DOHH2 (cell line): ENCODE results near the gene RCVRN.

Source experiments
- H3F3A ChIP-seq: fragments of 200-600 bp; sonication (generic), shearing (Covaris generic); 2 replicates; pipeline ENCODE4 v1.6.0; 2016; ENCODE audit warnings: antibody characterized with exemption, mild to moderate bottlenecking; ENCODE audit not compliant: control insufficient read depth, insufficient read depth
- H3K27ac ChIP-seq: fragments of 200-600 bp; sonication (generic); 2 replicates; pipeline ENCODE4 v1.5.1; 2014; ENCODE audit warnings: low read depth, mild to moderate bottlenecking, low read length, moderate library complexity
- H3K27me3 ChIP-seq: fragments of 200-600 bp; sonication (generic); 2 replicates; pipeline ENCODE4 v1.6.1; 2014; ENCODE audit warnings: mild to moderate bottlenecking, low read length, mixed read lengths; ENCODE audit not compliant: control insufficient read depth
- H3K36me3 ChIP-seq: fragments of 200-600 bp; sonication (generic); 2 replicates; pipeline ENCODE4 v1.6.1; 2014; ENCODE audit warnings: mild to moderate bottlenecking, low read length, moderate library complexity, mixed read lengths; ENCODE audit not compliant: control insufficient read depth
- H3K4me1 ChIP-seq: fragments of 200-600 bp; sonication (generic); 2 replicates; pipeline ENCODE4 v1.6.1; 2014; ENCODE audit warnings: mild to moderate bottlenecking, low read length, mixed read lengths; ENCODE audit not compliant: control insufficient read depth
- H3K4me2 ChIP-seq: fragments of 200-600 bp; sonication (generic); 2 replicates; pipeline ENCODE4 v1.6.0; 2014; ENCODE audit warnings: mild to moderate bottlenecking, low read length, moderate library complexity
- H3K4me3 ChIP-seq: fragments of 200-600 bp; sonication (generic); 2 replicates; pipeline ENCODE4 v1.5.1; 2014; ENCODE audit warnings: mild to moderate bottlenecking, low read length, mixed read lengths
- H3K79me2 ChIP-seq: fragments of 200-600 bp; sonication (generic); 2 replicates; pipeline ENCODE4 v1.6.1; 2014; ENCODE audit warnings: mild to moderate bottlenecking, low read length, mixed read lengths; ENCODE audit not compliant: control insufficient read depth
- H3K9me2 ChIP-seq: fragments of 200-600 bp; sonication (generic); replicated peaks from 2 replicates; pipeline ENCODE4 v1.6.1; 2014; ENCODE audit warnings: mild to moderate bottlenecking, low read length, mixed read lengths; ENCODE audit not compliant: control insufficient read depth
- H3K9me3 ChIP-seq: fragments of 200-600 bp; sonication (generic); 2 replicates; pipeline ENCODE4 v1.6.1; 2014; ENCODE audit warnings: antibody characterized with exemption, low read length, mixed read lengths; ENCODE audit not compliant: control insufficient read depth, insufficient read depth
- H4K20me1 ChIP-seq: fragments of 200-600 bp; sonication (generic); 2 replicates; pipeline ENCODE4 v1.6.0; 2014; ENCODE audit warnings: low read depth, mild to moderate bottlenecking, antibody characterized with exemption, low read length, moderate library complexity; ENCODE audit not compliant: control insufficient read depth, insufficient read depth
- CTCF ChIP-seq: fragments of 200-600 bp; sonication (generic); IDR thresholded peaks from one replicate; pipeline ENCODE4 v1.5.1; 2014; ENCODE audit warnings: antibody characterized with exemption, mild to moderate bottlenecking, low read depth, low read length; ENCODE audit not compliant: poor library complexity, severe bottlenecking
- EZH2phosphoT487 ChIP-seq: fragments of 200-600 bp; sonication (generic); IDR thresholded peaks from 2 replicates; pipeline ENCODE4 v1.6.1; 2017; ENCODE audit warnings: borderline replicate concordance, mild to moderate bottlenecking, antibody characterized with exemption, low read length, moderate library complexity, mixed read lengths

Gene RCVRN

GRCh38 chr17:9862949-9863348 lies 42.1 kb downstream of the RCVRN start:
- no peaks in the 10 kb centered on the region for H4K20me1 ChIP-seq
- peaks cover 5% of the 10 kb centered on the region; the same call in 1 of the 2 replicates for H3K9me3 ChIP-seq
- H3K9me2 ChIP-seq = no peaks in the 10 kb centered on the region
- H3K4me2 ChIP-seq = no peak overlapping the region
- no peaks in the 10 kb centered on the region for H3K36me3 ChIP-seq
- H3K4me3 ChIP-seq = no peak overlapping the region
- TF ChIP-seq EZH2phosphoT487 = no peak
- TF ChIP-seq CTCF = no peak
- H3K27ac ChIP-seq = no peak overlapping the region
- H3F3A ChIP-seq = no peaks in the 10 kb centered on the region
- no peaks in the 10 kb centered on the region for H3K27me3 ChIP-seq
- no peaks in the 10 kb centered on the region for H3K4me1 ChIP-seq
- no peaks in the 10 kb centered on the region for H3K79me2 ChIP-seq

- Histone ChIP-seq H4K20me1 (no peaks in the 10 kb centered on the region), H3K36me3 (no peaks in the 10 kb centered on the region), H3K79me2 (no peaks in the 10 kb centered on the region), H3F3A (no peaks in the 10 kb centered on the region), H3K27ac (no peak overlapping the region), H3K4me2 (no peak overlapping the region), H3K9me3 (peaks cover 6% of the 10 kb centered on the region; the same call in 1 of the 2 replicates), H3K27me3 (no peaks in the 10 kb centered on the region), H3K4me1 (no peaks in the 10 kb centered on the region), H3K9me2 (no peaks in the 10 kb centered on the region), H3K4me3 (no peak overlapping the region)
- TF ChIP-seq EZH2phosphoT487 = no peak
- TF ChIP-seq CTCF = no peak
Observed at GRCh38 chr17:9862220-9862619, 42.9 kb downstream of the RCVRN start.

GRCh38 chr17:9860851-9861250 lies 44.2 kb downstream of the RCVRN start:
- no peak for TF ChIP-seq CTCF
- no peak for TF ChIP-seq EZH2phosphoT487
- Histone ChIP-seq H3K27me3 (no peaks in the 10 kb centered on the region), H3K9me3 (peaks cover 6% of the 10 kb centered on the region; the same call in 1 of the 2 replicates)

More at GRCh38 chr17:9860851-9861250, 44.2 kb downstream of the RCVRN start:
- Histone ChIP-seq H3K4me1 (no peaks in the 10 kb centered on the region), H3K4me3 (no peak overlapping the region), H3K9me2 (no peaks in the 10 kb centered on the region), H4K20me1 (no peaks in the 10 kb centered on the region), H3F3A (no peaks in the 10 kb centered on the region), H3K36me3 (no peaks in the 10 kb centered on the region), H3K79me2 (no peaks in the 10 kb centered on the region), H3K27ac (no peak overlapping the region), H3K4me2 (no peak overlapping the region)
